ENCODE measurements around the gene ZBTB34. TPM values are rescaled to one million over a fixed set of nuclear protein-coding genes. Genes with fewer than 3 reads are reported as not detected.

The ZBTB34 gene
- total RNA-seq, 4 donors from 2014 or later = 8.0 to 16.4 (median 13.4) TPM

DNA sequence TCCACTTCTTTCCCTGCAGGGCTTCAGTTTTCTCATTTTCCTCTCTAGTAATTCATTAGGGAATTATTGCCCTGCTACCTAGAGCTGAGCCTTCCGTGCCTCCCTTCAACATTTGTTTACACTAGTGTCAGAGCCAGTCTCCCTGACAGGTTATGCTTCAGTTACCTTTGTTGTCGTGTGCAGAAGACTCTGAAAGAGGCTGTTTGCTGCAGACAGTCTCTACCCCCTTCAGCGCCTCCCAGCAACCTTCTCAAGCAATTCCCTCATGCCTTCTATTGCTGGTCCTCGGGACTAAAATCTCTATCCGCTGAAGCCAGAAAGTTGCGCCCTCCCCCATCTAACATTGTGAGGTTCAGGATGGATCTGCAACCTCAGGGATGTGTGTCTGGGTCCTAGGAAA lies 67.0 kb downstream of the ZBTB34 start:
- TF ChIP-seq, protein P1, sequence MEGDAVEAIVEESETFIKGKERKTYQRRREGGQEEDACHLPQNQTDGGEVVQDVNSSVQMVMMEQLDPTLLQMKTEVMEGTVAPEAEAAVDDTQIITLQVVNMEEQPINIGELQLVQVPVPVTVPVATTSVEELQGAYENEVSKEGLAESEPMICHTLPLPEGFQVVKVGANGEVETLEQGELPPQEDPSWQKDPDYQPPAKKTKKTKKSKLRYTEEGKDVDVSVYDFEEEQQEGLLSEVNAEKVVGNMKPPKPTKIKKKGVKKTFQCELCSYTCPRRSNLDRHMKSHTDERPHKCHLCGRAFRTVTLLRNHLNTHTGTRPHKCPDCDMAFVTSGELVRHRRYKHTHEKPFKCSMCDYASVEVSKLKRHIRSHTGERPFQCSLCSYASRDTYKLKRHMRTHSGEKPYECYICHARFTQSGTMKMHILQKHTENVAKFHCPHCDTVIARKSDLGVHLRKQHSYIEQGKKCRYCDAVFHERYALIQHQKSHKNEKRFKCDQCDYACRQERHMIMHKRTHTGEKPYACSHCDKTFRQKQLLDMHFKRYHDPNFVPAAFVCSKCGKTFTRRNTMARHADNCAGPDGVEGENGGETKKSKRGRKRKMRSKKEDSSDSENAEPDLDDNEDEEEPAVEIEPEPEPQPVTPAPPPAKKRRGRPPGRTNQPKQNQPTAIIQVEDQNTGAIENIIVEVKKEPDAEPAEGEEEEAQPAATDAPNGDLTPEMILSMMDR (IDR thresholded peaks at IDR 0.05) = no peak
- DNase-seq (ENCODE audit: low spot score) (no peak), ATAC-seq (ENCODE audit: low FRiP score) (no peak)

DNA sequence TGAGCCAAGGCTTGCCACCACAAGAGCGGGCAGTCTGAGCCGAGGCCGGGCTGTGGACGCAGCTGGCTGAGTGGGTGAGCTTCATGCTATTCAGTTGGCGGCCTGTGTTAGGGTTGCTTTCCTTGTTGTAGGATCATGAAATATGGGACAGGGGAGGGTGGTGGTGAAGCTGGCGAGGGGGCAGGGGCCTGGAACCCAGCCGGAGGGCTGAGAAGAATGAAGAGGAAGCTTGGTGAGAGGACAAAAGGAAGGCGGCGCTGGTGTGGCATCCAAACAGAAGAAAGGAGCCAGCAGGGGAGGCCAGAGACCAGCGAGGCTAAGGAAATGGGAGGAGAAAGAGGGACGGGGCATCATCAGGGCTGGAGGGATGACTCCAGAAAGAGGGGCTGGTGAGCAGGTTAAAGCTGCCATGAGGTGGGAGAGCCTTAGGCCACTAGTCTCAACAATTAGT lies 72.5 kb downstream of the ZBTB34 start:
- ATAC-seq (ENCODE audit: low FRiP score) (no peak), DNase-seq (ENCODE audit: low spot score) (no peak)
- TF ChIP-seq, protein P1 (IDR thresholded peaks at IDR 0.05) = no peak

DNA sequence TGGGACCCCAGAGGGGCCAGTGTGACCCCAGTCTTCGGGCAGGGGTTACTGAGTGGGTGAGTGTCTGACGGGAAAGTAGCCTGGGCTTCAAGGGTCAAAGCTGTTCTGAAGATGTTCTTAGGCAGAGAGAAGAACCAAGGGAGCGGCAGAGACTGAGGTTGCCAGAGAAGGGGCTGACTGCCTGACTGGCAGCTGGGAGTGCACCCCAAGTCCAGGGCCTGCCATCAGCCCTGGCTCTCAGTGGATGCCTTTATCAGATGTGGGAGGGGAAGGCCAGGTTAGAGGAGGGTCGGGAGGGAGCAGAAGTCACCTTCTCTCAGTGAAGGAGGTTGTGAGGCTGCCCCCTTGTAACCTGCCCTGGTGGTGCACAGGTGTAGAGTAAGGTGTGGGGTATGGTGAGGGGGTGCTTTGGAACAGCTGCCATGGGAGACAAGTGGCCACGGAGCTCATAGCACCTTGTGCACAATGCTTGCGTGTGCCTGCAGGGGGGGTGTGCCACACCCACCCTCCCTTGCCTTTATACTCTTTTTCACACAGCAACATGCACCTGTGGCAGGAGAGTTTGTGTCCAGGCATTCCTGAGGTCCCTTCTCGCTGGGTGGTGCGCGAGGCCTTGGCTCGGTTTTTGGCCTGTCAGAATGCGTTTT lies 73.0 kb downstream of the ZBTB34 start:
- no peak for ATAC-seq (ENCODE audit: low FRiP score)
- TF ChIP-seq, protein P1 (IDR thresholded peaks at IDR 0.05) = no peak
- no peak for DNase-seq (ENCODE audit: low spot score)

DNA sequence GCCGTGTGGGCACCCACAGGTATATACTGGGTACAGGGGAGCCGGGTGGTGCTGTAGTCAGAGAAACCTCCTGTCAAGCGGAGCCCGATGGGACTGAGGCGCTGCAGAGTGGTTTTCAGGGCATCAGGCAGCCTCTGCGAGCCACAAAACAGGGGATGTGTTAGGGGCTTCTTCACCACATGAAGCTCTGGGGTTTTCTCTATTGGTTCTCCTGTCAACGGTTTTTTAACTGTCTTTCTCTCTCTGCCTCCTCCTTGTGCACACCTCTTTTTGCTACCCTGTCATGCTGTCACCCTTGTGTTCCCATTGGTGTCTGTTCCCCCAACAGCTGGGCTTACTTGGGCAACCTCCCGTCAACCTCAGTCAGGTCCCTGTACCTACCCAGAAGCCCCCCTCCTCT lies 74.0 kb downstream of the ZBTB34 start:
- ATAC-seq (ENCODE audit: low FRiP score) (no peak), DNase-seq (ENCODE audit: low spot score) (no peak)
- TF ChIP-seq, protein P1 (IDR thresholded peaks at IDR 0.05) = no peak

Other genes starting within 250 kb of the ZBTB34 start
- 1 to 10 TPM in 1 of 4 donors, under 1 TPM in 2, not detected in 1; 0.09 to 1.1 (median 0.31) TPM for gene LMX1B, start 246.7 kb upstream of the ZBTB34 start, total RNA-seq
- 10 to 100 TPM; 11.2 to 28.8 (median 13.7) TPM for gene ZBTB43, start 55.6 kb upstream of the ZBTB34 start, total RNA-seq
- 10 to 100 TPM in 1 of 4 donors, 1 to 10 TPM in 3; 4.0 to 15.3 (median 4.8) TPM for gene RALGPS1, start 54.1 kb downstream of the ZBTB34 start, total RNA-seq